GM19328 (cell line): ENCODE data around the gene NFIL3.

Source experiments
- ATAC-seq: cut with Tn5 transposase; IDR thresholded peaks from one replicate; pipeline ENCODE4 v1.9.1; 2021; ENCODE audit warnings: mild to moderate bottlenecking, moderate library complexity; ENCODE audit not compliant: unreplicated experiment

NFIL3 gene

GRCh38 chr9:91422758-91423711 is 597 bp downstream of the NFIL3 start:
- ATAC-seq, result peak; percentile 39

- no peak for ATAC-seq
Measured at GRCh38 chr9:91421971-91422757, 1.5 kb downstream of the NFIL3 start.

DNA sequence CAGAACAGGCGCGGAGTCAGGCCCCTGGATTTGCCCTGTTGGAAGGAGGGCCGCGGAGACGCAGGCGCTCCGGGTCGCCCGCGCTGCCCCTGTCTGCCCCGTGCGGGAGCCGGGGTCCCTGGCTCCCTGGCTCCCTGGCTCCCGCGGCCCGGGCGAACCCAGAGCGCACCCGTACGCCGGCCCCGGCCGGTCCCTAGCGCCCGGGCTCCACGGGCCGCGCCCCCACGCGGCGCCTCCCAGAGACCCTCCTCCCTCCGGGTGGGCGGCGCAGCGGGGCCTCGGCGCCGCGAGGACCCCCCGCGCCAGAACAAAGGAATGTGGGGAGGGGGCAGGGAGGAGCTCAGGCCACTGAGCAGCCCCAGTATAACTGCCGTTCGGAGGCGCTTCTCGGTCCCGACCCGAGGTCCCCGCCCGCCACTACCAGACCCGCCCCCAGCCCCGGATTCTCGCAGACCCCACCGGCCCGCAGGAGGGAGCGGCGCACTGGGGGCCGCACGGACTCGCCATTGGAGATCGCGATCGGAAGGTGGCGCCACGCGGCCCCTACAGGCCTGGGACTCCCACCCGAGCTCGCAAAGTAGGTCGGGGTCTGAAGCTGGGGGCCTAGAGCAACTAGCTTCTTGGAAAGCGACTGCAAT is 2.4 kb downstream of the NFIL3 start:
- ATAC-seq, result no peak

DNA sequence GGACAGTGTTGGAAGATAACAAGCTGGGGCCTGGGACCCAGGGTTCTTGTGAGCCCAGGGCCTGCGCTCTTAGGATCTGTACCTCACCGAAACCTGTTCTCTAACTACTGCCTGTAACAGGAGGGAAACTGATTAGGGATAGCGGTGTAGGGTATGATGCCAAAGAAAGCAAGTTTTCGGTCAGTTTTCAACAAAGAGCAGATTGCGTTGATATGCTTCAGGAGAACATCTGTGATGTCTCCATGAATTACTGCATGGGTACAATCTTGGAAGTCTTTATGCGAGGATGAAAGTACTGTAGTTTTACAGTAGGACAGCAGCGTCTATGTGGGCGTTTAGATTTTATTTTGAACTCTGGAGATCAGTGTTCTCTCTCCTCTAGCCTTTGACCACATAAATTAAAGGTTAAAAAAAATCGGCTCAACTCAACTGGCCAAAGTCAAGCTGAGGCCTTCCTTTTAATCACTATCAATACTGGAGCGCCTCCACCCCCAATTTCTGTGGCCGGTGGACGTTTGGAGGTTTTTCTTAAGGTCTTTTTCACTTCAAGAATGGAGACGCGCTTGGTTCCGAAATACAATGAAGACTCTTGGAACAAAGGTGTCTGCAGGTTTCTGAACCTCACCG is 3.0 kb downstream of the NFIL3 start:
- ATAC-seq, result no peak

DNA sequence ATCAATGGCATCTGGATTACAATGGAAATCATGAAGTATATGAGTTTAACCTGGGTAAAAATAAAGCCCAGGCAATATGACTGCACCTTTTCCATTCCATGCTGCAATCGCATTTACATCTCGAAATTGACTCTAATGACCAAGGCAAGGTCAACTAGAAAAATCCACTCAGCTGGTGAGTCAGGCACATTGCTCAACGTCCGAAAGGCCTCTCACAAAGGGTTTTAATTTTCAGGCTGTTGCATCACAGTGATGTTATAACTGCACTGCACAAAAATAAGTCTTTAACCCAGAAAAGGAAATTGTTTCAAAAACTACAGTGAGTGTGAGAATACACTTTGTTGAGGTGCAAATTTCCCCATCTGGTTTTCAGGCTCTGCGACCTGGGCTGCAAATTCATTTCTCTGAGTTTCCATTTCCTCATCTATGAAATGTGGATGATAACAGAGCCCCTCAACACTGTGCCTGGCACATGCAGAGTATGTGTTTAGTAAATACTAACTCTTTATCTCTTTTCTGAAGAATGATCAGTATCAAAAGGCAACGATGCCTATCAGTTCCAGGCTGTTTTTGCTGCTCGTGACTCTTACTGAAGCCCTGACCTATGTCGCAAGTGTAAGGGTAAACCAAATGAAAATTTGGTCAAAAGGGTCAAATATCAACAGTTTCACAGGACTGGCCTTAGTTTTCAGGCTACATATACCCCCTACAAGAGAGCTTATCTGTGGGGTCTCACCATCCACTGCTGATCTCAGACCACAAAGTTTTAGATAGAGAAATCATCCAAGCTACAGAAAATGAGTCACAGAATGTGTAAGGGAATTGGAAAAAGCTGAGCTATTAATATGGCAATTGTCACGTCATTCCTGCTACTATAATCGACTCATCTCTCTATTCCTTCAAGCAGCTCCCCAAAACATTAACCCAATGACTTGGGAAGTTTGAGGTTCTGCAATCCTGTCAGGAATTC is 4.1 kb downstream of the NFIL3 start:
- no peak for ATAC-seq

DNA sequence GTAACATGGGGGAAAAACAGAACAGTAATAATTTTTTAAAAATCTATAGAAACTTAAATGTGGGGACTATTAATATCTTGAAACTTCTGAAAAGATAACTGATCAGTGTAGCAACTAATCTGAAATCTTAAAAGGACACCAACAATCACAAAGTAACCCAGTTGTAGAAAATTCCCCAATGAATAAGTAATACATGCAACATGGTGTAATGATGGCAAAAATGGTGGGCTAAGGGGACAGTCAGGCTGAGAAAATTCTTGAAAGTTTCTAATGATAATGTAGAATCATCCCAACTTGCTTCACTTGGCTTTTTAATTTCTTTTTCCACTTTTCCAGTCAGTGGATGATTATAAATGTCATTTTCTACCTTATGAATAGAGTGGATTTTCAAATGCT is 5.4 kb downstream of the NFIL3 start:
- no peak for ATAC-seq

DNA sequence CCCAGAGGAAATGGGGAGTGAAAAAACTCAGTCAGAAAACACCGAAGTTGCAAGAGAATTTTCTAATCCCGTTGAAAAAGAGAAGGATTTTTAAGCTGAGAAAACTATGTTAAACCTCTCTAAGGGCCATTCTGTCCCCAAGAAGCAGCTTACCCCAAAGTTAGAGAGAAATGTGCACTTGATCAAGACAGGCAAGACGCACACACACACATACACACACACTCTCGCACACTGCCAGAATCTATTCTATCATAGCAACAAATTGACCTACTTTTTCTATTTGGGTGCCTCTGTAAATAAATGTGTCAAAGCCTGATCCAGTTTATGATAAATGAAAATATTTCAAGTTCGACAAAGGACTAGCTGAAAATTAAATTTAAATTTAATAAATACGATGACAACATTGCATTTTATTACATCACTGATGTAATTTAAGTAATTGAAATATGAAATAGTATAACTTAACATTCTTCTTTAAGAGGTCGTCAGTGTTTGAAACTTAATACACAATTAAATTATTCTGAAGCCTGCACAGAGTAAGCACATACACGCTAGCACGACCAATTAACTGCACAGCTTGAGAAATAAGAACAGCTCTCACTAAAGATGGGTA is 5.9 kb downstream of the NFIL3 start:
- no peak for ATAC-seq

DNA sequence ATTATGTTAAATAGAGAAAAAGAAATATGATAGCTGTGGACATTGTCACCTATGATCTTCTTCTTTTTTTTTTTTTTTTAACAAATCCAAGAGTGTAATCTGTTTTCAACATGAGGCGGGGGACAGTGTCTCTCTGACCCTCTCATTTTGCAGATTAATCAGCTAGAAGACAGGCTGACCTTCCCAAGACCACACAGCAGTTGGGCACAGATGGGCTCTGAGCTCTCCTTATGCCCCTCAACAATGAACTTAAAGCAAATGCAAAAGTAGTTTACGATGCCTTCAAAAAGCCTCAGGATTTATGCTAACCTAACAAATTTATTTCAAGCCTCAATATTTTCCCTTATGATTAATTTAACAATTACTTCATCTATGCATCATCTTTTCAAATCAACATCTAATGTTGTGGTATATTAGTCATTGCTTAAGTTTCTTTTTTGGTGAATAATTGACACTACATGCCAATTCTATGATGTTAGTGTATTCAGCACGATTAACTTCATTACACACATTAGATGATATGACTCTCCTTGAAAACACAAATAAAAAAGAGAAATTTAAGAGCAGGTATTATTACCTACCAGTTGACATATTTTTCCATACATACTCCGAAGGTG is 7.4 kb downstream of the NFIL3 start:
- no peak for ATAC-seq

- no peak for ATAC-seq
Measured at GRCh38 chr9:91415290-91415689, 8.3 kb downstream of the NFIL3 start.

- ATAC-seq, result no peak
Measured at GRCh38 chr9:91412941-91413340, 10.7 kb downstream of the NFIL3 start.

GRCh38 chr9:91411096-91411771 is 12.4 kb downstream of the NFIL3 start:
- no peak for ATAC-seq

GRCh38 chr9:91410161-91410560 is 13.5 kb downstream of the NFIL3 start:
- no peak for ATAC-seq

DNA sequence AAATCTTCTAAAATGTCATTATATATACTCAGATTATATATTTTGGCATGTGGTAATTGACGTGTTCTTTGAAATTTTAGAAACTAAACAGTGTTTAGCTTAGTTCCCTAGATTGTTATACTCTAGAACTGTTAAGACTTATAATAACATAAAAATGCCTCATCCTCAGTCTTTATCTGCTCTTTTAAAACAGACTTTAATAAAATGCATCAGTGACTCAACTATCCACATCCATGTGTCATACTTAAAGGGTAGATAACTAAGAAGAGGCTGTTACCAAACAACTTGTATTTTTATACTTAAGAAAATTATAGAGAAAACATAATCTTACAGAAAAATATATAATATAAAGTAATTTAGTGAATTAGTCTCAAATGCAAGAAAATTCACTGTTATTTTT is 15.2 kb downstream of the NFIL3 start:
- no peak for ATAC-seq

DNA sequence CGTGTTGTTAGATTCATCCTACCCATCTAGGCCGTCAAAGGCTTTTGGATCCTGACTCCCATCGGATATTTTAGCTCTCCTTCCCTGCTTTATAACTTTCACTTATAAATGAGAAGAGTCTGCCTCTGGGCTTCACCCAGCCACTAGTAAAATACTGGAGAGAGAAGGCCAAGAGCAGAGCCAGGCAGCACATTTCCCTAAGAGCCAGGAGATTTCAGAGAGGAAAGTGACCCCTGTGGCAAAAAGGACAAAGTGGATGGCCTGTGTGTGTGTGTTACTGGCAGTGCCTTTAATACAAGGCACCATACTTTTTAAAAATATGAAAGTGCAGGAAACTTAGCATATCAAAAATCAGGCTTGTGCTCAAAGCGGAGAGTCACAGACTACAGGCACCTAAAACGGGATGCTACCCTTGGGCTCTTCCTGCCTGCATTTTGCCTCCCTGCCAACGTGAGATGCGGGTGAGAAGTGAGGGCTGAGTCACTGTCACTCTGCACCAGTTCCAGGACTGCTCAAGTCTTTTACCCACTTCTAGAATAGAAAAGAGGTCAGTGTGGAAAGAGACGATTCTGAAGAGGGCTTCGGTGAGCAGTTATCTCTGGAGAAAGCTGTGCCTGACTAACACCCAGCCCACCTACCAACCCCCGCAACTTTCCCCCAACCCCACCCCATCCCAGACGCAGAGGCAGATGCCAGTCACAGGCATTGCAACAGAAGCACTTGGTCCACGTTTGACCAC is 15.9 kb downstream of the NFIL3 start:
- no peak for ATAC-seq

GRCh38 chr9:91405343-91406077 is 18.1 kb downstream of the NFIL3 start:
- ATAC-seq, result no peak

GRCh38 chr9:91403665-91404543 is 19.7 kb downstream of the NFIL3 start:
- no peak for ATAC-seq
